ENCODE measurements around the gene UBALD2. TPM values are rescaled to one million over a fixed set of nuclear protein-coding genes. Genes with fewer than 3 reads are reported as not detected.

Gene UBALD2
- total RNA-seq, 2 experiments from 2014 or later = 267 to 270 TPM

DNA sequence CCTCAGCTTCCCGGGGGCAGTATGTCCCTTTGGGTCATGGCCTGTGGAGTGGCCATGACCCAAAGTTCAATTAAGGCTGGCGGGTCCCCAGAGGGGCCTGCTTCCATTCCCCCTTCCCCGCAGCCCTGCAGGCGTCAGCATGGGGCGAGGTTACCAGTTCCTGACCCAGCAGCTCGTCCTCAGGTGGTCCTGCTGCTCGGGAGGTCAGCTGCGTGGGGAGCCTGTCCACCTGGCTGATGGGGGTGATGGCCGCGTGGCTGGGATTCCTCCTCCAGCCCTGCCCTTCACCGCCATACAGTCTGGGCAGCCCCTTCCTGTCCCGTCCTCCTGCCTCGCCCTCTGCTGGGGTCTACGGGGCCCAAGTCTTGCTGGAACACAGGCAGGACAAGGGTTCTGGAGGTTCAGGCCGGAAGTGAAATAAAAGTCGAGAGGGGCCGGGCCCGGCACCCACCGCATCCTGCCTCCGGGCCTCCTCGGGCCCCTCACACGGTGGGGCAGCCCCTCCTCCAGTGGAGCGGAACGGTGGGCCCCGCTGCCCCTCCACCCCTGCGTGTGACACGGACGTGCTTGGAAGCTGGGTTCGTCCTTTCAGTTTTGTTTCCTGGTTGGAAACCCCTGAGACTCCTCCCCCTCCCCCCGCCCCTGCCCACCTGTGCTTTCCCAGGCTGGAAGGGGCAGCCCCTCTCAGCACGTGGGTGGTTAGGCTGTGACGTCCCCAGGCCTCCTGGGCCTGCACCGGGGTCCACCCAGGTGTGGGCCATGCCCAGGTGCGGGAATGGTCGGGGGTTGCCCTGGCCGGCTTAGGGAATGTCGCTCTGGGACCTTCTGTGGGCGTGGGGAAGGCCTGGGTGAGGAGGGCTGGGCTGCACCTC, 6.8 kb downstream of the UBALD2 start:
- POLR2A ChIA-PET = interaction anchor here (0.6 to 28.3 kb wide), 25 partner anchors 8 to 218 kb away, joined by 3 to 960 read pairs (median 6); partner anchors contain the start of genes EXOC7, GALR2, RNF157 and SRP68
- ATAC-seq (peak; percentile 64), DNase-seq (peak; percentile 97)
- H3K4me3 Mint-ChIP-seq = peak overlapping the region; percentile 96
- peaks cover 45% of the 10 kb centered on the region for H3K36me3 Mint-ChIP-seq (ENCODE audit: low read depth)
- CTCF ChIA-PET = interaction anchor here (0.7 to 5.0 kb wide), 13 partner anchors 8 to 376 kb away, joined by 3 to 84 read pairs (median 6); no protein-coding TSS in a partner anchor
- no peaks in the 10 kb centered on the region for H3K9me3 Mint-ChIP-seq
- H3K27me3 Mint-ChIP-seq = no peaks in the 10 kb centered on the region
- TF ChIP-seq, protein P1, sequence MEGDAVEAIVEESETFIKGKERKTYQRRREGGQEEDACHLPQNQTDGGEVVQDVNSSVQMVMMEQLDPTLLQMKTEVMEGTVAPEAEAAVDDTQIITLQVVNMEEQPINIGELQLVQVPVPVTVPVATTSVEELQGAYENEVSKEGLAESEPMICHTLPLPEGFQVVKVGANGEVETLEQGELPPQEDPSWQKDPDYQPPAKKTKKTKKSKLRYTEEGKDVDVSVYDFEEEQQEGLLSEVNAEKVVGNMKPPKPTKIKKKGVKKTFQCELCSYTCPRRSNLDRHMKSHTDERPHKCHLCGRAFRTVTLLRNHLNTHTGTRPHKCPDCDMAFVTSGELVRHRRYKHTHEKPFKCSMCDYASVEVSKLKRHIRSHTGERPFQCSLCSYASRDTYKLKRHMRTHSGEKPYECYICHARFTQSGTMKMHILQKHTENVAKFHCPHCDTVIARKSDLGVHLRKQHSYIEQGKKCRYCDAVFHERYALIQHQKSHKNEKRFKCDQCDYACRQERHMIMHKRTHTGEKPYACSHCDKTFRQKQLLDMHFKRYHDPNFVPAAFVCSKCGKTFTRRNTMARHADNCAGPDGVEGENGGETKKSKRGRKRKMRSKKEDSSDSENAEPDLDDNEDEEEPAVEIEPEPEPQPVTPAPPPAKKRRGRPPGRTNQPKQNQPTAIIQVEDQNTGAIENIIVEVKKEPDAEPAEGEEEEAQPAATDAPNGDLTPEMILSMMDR (IDR thresholded peaks at IDR 0.05) = no peak
- peaks cover 47% of the 10 kb centered on the region for H3K4me1 Mint-ChIP-seq (ENCODE audit: low read depth)
- peak overlapping the region; percentile 99 for H3K27ac Mint-ChIP-seq
- intact Hi-C loops (cut with micrococcal nuclease) = no loop called here

DNA sequence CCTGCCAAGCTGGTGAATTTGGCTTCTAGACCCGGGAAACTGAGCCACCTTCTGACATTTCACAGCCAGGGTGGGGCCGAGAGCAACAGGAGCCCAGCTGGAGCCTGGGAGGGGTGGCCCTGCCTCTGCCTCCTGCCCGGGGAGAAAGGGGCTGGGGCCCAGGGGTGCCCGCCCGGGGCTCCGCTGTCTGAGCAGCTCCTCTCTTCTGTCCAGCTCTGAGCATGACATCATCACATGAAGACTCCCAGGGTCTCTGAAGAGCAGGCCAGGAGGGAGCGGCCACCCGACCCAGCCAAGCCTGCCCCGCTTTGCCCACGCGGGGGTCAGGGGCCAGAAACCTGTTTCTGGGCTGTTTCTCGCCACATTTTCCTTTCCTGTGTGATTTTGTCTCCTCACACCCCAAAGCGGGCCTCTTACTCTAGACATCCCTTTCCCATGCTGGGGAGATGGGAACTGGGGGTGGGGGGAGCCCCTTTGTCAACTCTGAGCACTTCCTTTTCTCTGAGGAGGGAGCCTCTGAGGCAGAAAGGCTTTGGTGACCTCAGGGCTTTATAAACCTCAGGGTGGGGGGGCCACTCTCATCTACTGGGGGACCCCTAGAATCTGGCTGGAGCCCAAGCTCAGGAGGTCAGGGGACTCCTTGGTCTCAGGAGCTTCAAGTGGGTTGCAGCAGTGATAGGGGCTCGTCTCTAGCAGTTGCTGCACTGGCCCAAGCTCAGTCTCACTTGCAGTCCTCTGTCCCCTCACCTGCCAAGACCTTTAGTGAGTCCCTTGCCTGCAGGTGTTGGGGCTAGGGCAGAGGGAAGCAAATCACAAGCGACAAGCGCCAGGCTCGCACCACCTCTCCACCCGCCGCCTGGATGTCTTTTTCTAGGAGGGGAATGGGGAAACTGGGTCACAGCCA, 7.6 kb downstream of the UBALD2 start:
- peak overlapping the region; percentile 96 for H3K4me3 Mint-ChIP-seq
- no peaks in the 10 kb centered on the region for H3K9me3 Mint-ChIP-seq
- ChIA-PET CTCF (interaction anchor here (0.7 to 5.0 kb wide), 11 partner anchors 7 to 377 kb away, joined by 3 to 84 read pairs (median 5); no protein-coding TSS in a partner anchor), POLR2A (interaction anchor here (0.6 to 28.3 kb wide), 22 partner anchors 7 to 219 kb away, joined by 3 to 960 read pairs (median 4); partner anchors contain the start of genes EXOC7, GALR2, RNF157 and SPHK1)
- TF ChIP-seq, protein P1 (IDR thresholded peaks at IDR 0.05) = no peak
- intact Hi-C loops (cut with micrococcal nuclease) = no loop called here
- H3K27ac Mint-ChIP-seq = peak overlapping the region; percentile 99
- DNase-seq = peak; percentile 92
- ATAC-seq = peak; percentile 46
- H3K4me1 Mint-ChIP-seq (ENCODE audit: low read depth) = peaks cover 53% of the 10 kb centered on the region
- peaks cover 37% of the 10 kb centered on the region for H3K36me3 Mint-ChIP-seq (ENCODE audit: low read depth)
- H3K27me3 Mint-ChIP-seq = no peaks in the 10 kb centered on the region

DNA sequence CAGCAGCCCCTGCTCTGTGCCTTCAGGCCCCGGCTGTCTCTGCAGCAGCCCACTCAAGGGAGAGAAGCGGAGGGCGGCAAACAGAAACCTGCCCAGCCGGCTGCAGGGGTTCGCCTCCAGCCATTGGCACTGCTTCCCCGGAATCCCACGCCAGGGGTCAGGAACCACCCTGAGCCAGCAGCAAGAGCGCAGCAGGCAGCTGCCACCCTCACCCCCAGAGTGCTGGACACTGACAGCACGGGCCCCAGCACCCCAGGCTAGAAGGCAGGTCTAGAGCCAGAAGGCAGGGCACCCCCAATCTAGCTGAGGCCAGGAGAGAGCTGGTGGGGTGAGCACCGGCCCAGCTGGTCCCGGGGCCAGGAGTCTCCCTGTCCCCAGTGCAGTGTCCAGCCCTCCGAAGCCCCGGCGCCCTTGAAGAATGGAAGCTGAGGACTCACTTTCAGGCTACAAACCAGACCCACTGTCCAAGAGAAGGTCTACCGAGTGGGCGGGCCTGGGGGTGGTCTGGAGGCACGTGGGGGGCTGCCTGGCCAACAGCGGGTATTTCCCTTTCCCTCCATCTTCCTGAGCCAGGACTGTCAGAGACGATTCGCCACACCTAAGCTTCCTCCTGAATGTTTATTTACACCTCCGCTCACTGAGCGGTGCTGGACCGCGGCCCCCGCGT, 8.4 kb downstream of the UBALD2 start:
- Mint-ChIP-seq H3K4me3 (peak overlapping the region; percentile 96), H3K4me1 (ENCODE audit: low read depth) (peaks cover 50% of the 10 kb centered on the region), H3K27ac (peak overlapping the region; percentile 99), H3K9me3 (no peaks in the 10 kb centered on the region), H3K36me3 (ENCODE audit: low read depth) (peaks cover 29% of the 10 kb centered on the region), H3K27me3 (no peaks in the 10 kb centered on the region)
- POLR2A ChIA-PET = interaction anchor here (0.6 to 28.3 kb wide), 18 partner anchors 22 to 203 kb away, joined by 3 to 960 read pairs (median 4); partner anchors contain the start of genes EXOC7, GALR2, RNF157 and SPHK1
- intact Hi-C loops (cut with micrococcal nuclease) = no loop called here
- CTCF ChIA-PET = interaction anchor here (1.0 to 5.0 kb wide), 11 partner anchors 9 to 259 kb away, joined by 3 to 84 read pairs (median 4); partner anchors contain the start of gene FOXJ1
- peak; percentile 28 for DNase-seq
- ATAC-seq = no peak
- TF ChIP-seq, protein P1 (IDR thresholded peaks at IDR 0.05) = no peak

DNA sequence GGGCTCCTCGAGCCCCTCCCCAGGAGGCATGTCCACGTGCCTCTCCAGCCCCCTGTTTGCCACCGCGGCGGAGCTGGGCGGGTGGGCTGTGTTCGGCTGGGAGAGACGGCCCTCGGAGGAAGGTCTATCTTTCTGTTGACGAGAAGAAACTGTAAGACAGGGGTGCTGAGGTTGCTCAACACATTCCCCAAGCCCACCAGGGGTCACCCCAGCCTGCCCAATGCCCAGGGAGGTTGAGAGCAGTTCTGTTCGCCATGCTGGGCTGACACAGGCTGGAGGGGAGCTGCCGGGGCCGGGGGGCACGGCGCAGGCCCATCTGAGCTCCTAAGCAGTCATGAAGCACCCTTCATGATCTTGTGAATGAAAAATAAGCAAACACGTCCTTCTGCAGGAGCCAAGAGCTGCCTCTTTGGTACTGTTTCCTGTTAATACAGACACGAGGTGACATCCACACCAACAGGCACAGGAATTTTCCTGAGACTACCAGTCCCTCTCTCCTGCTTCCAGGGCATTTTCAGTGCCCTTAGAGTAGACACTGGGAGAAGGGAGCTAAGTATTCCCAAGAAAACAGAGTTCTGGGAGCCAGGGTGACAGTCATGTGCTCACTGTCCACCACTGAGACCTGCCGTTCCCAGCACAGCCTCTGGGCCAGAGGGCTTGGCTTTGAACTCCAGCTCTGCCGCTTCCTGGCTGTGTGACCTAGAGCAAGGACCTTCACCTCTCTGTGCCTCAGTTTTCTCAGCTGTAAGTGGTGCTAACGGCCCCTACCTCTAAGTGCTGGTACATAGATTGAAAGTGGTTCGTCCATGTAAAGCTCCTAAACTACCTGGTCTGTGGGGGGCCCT, 9.2 kb downstream of the UBALD2 start:
- CTCF ChIA-PET = interaction anchor here (1.0 to 5.0 kb wide), 13 partner anchors 10 to 260 kb away, joined by 3 to 84 read pairs (median 4); partner anchors contain the start of gene FOXJ1
- Mint-ChIP-seq H3K4me1 (ENCODE audit: low read depth) (peaks cover 47% of the 10 kb centered on the region), H3K36me3 (ENCODE audit: low read depth) (peaks cover 21% of the 10 kb centered on the region), H3K27ac (peak overlapping the region; percentile 99), H3K4me3 (no peak overlapping the region), H3K27me3 (no peaks in the 10 kb centered on the region), H3K9me3 (no peaks in the 10 kb centered on the region)
- DNase-seq (peak; percentile 17), ATAC-seq (no peak)
- intact Hi-C loops (cut with micrococcal nuclease) = no loop called here
- POLR2A ChIA-PET = interaction anchor here (0.6 to 28.3 kb wide), 20 partner anchors 7 to 204 kb away, joined by 3 to 960 read pairs (median 3); partner anchors contain the start of genes EXOC7, FOXJ1, GALR2 and RNF157
- TF ChIP-seq, protein P1 (IDR thresholded peaks at IDR 0.05) = no peak

Data from activated CD8-positive, alpha-beta T cell treated with anti-CD3 and anti-CD28 coated beads for 36 hours (primary cell).